ENCODE measurements around the gene RASGRP1.

Gene RASGRP1

DNA sequence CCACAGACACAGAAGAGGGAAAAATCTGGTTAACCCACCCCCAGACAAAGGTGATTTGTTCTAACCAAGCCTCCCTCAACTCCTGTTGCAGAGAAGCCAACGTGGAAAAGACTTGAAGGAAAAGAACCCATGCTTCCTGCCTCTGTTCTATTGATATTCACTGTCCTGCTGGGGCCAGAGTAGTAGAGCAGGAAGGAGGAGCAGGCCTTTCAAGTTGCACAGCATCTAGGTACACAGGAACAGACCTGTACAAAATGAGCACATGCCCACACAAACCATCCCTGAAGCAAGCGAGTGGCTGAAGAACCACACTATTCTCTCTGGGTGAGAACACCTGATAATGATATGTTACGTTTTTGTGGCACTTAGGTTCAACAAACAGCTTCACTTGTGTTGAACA is 29.9 kb downstream of the RASGRP1 start:
- no peak for DNase-seq

DNA sequence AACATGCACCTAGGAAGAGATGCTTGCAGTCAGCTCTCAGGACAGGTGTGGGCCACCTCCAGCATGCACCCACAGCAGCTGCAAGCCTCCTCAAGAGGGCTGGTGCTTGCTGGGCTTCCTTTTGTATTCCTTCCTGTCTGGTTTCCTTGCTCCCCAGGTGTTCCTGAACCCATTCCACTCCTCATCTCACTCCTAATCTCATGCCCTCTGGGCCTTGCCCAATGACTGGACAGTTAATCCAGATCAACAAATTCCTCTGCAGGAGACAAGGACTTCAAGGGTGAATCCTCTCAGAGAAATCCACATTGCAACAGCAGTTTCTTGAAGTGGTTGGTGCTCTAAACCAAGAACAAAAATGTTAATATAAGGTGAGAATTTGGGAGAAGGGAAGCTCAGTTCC is 30.7 kb downstream of the RASGRP1 start:
- no peak for DNase-seq

DNA sequence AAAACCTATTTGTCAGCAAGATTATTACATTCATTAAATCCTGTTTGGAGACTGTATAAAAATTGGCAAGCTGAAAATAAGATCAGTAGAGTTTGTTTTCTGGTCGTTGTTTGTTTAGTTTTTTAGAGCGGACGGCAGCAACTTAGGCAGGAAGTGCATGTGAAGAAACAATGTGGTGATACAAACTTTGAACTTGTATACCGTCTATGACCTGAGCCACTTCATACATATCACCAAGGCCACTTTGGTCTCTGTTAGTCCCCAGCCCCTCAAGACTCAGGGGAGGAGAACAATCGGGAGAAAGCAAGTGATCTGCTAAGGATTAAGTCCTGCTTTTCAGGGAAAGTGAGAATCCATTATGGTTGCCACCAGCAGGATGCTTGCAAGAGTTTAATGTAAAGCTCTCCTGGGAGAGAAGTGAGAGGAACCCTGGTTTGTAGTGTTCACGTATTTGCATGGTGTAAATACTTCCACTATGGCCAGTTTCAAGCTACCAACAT is 31.1 kb downstream of the RASGRP1 start:
- DNase-seq, result no peak

DNA sequence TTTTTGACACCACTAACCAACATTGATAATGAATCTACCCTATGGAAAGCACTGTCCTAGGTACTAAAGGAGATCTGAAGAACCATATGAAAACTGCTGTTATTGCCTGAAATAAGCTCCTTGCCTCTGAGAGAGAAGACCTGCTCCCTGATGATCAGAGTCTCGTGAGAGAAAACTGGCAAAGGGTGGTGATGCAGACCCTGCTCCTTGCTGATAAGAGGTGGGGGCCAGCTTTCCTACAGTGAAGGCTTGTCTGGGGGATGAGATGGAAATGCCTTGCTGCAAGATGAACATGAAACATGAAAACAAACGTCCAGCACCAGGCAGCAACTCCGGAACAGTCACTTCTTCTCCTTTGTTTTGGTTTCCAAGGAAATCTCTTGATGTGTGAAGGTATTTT is 31.9 kb downstream of the RASGRP1 start:
- DNase-seq, result no peak

DNA sequence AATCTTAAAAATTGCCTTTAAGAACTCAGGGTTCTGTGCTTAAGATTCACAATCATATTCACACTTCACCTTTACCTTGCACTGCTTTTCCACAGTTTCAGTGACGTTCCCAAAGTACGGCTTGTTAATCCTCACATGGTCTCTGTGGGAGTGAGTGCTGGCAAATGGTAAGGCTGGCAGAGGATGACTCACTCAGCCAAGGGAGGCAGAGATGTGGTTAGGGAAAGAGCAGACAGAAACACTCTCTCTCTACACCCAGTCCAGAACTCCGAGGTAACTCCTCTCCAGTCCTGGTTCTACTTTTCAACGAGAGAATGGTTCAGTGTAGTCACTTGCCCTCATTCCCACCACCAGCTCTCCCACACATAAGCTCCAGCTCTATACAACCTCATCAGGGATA is 33.1 kb downstream of the RASGRP1 start:
- DNase-seq, result no peak

DNA sequence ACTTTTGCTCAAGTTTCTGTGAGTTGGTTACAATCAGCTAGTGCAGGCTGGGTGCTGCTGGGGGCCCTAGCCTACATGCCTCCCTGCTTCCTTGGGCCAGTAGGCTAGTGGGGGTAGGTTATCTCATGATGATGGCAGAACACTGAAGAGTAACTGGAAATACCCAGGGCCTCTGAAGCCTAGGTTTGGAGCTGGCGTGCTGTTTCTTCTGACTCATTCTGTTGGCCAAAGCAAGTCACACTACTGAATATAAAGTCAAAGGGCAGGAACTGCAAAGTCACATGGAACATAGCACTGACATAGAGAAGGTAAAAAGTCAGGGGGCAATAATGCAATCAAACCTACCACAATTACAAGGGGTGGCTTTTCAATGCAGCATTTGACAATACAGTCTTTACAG is 34.5 kb downstream of the RASGRP1 start:
- DNase-seq, result no peak

DNA sequence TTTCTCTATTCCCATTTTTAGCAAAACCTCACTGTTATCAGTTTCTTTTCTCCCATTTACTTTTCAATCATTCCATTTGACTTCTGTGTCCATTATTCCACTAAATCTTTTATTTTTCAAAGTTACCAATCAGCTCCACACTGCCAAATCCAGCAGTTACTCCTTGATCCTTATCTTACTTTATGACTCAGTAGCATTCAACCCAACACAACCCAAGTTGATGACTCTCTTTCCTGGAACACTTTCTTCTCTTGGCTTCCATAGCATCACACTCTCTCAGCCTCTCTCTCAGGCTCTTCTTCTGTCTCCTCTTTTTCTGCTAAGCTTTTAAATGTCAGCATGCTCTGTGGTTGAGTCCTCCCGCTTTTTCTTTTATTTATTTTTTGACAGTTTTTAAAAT is 36.3 kb downstream of the RASGRP1 start:
- DNase-seq, result no peak

DNA sequence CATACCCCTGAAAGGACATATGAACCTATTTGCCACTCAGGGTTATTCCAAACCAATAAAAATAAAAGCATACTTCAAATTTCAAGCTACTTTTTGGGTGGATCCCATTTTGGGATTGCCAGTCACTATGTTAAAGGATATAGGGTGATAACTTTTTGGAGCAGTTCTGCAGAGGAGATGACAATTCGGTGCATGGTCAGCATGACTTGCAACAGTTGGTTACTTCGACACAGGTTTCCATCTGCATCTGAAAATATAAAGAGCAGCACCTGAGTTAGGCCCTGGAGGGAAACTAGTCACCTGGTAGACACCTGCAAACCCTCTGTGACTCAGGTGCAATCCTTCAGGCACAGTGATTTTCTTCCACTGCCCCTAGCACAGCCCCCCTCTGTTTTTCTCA is 38.5 kb downstream of the RASGRP1 start:
- DNase-seq, result no peak

DNA sequence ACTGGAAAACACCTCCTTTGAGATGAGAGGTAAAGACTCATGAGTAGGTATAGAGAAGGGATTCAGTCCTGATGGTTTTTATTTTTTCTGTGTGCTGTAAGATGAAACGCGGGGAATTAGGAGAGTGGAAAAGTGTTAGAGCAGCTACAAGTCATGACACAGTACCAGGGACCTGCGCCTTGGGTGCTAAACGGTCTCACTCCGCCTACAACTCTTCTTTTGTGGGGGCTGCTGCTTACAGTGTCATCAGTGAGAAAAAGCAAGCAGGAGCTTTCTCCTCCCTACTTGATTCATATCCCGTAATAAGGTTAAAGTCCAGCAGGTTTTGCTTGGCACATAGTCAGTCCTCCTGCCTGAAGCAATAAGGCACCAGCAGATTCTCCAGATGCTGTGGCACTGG is 39.1 kb downstream of the RASGRP1 start:
- DNase-seq, result no peak

DNA sequence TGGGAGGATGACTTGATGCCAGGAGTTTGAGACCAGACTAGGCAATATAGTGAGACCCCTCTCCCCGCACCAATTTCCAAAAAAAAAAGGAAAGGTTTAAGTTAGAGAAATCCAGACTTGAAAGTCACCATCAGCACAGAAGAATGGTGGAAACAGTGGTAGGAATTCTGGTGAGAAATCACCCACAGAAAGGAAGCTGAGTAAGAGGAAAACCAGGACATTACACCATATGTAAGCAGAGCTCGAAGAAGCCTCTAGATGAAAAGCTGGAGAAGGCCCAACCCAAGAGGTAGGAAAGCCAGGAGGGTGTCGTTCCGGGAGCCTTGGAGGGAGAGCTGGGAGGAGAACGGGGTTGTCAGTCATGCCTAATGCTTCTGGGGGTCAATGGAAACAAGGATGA is 40.5 kb downstream of the RASGRP1 start:
- DNase-seq, result no peak

DNA sequence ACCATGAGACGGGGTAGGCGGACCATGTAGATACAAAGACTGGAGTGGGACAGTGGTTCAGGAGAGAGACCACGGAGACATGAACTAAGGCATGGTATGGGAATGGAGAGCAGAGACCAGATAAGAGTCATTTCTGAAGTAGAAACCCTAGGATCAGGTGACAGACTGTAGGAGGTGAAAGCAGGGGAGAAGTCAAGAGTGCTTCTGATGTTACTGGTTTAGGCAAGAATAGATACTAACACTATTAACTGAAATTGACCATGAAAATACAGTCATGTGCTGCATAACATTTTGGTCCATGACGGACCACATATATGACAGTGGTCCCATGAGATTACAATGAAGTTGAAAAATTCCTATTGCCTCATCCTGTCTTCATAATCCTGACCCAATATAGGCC is 41.7 kb downstream of the RASGRP1 start:
- DNase-seq, result no peak

DNA sequence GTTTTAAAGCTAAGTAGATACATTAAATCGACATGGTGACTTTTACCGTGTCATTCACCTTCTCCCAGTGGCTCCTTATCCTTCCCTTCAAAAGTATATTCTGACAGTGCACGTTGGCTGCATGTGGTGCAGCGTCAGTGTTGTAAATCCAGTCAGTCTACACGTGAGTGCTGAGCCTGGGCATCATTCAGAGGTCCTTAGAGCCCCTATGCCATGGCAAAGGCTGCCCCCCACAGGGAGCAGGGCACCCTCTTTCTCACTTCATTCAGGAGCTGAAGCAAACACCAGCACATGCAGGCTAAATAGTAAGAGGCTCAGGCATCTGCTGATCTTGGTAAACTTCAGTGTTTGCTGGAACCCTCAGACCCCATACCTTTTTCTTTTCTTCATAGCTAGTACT is 43.3 kb downstream of the RASGRP1 start:
- DNase-seq, result no peak

DNA sequence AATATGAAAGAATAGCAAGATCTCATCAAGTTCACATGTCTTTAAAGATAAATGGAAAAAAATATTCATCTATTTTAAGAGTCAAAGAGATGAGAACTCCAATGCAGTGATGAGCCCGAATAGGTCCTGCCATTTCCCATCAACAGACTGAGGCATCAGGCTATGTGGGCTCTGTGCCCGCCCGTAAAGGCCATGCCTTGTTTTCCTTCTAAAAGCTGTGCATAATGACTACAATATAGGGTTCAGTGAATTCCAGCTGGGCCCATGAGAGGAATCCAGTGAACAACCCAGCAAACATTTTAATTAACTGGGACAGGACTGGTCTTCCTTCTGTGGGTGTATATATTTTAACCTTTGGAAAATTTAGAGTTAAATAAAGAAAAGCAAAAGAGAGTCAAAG is 44.6 kb downstream of the RASGRP1 start:
- no peak for DNase-seq

DNA sequence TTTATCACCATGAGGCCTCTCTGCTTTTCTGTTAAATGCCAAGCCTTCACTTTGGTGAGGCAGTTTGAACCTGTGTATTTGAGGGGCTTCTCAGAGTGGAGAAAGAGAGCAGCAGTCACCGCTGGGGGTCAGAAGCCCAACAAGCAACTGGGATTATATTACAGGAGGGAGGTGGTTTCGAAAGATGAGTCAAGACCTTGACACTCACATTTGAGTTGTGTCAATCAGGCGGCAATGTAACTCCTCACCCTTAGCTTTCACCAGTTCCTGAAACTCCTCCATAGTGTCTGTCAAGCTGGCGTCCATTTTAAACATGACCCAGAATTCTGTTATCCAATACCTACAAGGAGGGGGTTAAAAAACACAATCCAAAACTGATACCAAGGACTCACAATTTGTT is 46.5 kb downstream of the RASGRP1 start:
- DNase-seq, result no peak

DNA sequence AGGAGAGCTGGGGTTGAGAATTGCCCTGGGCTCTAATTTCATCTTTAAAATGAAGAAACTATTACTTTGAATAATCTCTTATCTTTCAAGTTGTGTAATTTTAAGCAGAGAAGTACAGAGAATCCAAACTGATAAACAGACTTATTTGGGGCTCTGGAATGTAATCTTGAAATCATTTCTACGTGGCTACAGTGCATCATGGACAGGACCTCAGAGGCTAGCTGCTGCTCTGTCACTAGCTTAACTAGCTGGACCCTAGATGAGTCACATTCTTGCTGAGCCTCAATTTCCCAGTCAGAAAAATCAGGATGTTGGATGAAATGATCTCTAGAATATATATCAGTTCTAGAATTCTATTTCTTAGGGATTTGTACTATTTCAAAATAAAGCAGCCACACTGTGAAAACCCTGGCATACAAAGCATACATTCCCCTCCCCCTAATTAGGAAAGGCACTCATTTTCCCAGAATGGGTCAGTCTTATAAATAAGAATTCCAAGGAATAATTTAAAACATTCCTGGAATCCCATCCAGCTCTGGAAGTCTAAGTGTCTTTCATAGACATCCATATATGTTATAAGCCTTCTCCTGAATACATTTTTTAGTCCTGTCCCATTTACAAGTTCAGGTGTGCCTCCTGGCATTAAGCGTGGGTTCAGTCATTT is 47.2 kb downstream of the RASGRP1 start:
- DNase-seq, result no peak

DNA sequence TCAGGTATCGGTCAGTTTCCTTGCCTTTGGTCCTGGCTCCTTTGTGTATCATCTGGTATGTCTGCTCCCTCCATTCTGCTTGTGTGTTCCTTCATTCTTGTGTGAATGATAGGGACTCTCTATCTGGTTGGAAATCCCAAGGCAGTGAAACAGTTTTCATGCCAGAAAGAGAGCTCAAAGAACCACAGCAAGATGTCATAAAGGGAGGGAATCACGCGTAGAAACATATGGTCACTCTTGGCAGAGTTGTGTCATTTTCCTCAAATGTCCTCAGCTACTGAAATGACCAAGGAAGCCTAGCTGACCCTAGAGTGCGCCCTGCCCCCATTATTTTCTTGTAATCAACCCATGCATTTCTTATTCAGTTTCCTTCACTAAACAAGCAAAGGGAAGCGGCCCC is 48.0 kb downstream of the RASGRP1 start:
- DNase-seq, result no peak

DNA sequence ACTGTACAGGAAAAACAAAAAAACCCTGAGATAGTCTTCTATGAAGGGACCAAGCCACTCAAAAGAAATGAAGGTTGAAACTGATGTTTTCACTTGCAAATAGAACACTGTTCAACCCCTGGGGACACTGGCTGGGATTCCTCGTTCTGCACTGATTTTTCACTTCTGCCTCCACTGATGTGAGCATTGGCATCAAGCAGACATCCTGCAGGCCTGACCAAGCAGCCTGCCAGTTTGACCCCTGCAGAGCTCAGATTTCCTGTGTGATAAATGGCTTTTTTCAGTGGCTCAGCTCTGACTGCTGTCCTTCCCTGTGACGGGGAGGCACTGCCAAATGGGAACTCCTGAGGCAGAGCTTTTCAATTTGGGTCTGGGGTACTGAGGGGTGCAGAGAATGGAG is 50.0 kb downstream of the RASGRP1 start:
- DNase-seq, result no peak

DNA sequence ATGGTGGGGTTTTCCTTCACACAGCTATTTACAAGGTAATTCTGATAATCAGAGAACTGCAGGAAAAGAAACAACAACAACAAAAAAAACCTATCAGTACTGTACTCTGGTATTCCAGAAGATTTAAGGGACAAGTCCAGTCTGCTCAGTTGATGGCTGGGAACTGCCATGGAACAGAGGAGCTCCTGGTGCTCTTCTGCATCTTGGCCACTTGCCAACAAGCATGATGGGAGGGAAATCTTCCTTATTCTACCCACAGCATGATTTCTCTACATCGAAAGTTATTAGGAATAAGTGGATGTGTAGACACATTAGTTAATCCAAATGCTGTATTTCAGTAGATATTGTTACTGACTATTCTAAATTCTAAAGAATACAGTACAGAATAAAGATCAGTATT is 51.7 kb downstream of the RASGRP1 start:
- DNase-seq, result no peak

DNA sequence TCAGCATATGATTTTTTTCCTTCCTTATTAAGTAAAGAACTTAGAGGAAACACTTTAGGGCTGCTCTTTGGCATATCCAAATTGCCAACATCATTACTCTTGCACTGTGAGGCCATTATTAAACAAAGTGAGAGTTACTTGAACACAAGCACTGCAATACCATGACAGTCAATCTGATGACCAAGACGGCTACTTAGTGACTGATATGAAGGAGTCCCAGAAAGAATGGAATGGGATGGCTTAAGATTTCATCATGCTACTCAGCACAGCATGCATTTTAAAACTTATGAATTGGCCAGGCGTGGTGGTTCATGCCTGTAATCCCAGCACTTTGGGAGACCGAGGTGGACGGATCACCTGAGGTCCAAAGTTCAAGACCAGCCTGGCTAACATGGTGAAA is 55.5 kb downstream of the RASGRP1 start:
- no peak for DNase-seq

DNA sequence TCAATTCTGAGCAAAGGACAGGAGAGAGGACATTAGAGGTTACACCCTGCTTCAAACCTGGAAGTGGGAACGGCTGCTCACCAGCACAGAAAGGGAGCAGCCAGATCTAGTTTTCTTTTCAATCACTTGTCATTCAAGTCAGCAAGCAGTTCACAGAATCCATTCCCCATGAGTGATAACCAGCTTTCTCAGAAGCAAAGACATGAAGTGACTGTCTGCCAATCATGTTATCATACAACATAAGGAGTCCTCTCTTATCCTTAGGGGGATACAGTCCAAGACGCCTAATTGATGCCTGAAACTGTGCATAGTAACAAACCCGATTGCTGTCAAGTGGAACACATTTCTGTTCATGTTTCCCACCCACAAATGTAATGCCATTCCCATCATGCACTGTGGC is 56.0 kb downstream of the RASGRP1 start:
- no peak for DNase-seq

DNA sequence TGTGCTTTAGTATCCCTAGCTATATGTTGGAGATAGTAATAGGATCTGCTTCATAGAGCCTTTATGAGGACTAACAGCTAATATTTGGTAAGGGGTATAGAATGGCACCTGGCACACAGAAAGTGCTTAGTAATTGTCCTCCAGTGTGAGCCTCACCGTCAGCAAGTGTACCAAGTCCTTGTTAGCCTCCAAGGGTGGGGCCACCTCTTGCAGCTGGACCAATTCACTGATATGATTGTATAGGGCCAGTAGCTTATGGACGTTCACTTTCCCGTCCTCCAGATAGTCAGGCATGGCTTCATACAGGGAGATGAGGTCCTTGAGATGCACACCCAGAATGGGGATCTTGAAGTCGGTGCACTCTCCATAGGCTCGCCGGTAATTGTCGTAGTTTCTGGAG is 57.0 kb downstream of the RASGRP1 start:
- no peak for DNase-seq

DNA sequence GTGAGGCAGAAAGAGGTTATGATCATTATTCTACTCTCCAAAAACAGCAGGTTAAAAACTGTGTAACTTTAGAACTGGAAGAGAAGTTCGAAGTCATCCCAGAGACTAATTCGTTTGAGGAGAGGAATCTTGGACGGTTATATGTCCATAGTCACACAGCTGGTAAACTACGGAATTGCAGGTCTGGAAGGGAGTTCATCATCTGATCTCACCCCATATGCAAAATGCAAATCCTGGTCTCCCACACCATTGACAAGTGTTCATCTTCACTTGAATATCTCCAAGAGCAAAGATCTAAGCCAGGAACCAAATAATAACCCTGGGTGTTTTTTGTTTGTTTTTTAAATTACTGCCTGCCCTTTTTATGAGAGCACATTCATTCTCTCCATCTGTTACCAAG is 57.6 kb downstream of the RASGRP1 start:
- no peak for DNase-seq

DNA sequence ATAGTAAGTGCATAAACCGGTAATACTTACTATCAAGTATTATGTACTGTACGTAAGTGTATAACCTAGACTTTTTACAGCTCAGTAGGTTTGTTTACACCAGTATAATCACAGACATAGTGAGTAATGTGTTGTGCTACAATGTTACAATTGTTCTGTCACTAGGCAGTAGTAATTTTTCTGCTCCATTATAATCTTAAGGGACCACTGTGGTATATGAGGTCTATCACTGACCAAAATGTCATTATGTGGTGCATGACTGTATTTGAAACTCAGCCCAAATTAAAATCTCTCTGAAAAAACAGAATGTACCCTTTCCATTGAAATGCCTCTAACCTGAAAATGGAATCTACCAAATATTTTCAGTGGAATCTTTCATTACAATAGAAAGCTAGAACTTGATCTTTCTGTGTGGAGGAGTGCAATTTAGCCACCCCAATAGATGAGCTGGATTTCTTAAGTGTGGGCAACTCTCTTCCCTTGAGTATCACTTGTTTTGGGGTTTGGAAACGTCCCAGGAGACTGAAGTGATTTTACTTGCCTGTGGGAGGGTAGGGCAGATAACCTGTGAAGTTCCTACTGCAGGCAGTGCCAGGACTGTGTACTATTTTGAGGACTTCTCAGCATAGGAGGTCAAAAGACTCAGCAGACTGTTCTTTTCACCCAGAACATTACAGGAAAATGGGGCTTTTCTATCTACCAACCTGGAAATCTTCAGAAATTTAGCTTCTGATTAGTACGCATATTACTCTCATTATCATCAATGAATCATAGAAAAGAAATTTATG is 59.7 kb downstream of the RASGRP1 start:
- DNase-seq, result no peak

DNA sequence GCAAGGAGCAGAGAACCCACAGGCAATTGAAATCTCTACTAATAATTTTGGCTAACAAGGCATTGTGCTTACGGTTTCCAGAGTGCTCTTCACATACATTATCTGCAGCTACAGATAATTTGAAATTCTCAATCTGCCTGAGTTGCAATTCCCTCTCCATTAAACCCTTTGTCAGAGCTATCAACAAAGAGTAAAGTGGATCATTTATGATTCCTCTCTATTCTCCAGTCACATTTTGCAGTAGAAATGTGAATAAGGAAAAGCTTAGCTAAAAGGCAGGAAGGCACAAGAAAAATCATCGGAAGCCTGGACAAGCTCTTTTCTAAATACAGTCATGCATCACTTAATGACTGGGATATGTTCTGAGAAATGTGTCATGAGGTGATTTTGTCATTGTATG is 61.1 kb downstream of the RASGRP1 start:
- no peak for DNase-seq

DNA sequence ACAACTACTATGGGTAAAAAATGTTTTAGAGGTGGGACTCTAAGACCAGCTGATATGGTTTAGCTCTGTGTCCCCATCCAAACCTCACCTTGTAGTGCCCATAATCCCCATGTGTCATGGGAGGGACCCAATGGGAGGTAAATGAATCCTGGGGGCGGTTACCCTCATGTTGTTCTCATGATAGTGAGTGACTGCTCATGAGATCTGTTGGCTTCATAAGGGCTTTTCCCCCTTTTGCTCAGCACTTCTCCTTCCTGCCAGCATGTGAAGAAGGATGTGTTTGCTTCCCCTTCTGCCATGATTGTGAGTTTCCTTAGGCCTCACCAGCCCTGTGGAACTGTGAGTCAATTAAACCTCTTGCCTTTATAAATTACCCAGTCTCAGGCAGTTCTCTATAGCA is 65.0 kb downstream of the RASGRP1 start:
- no peak for DNase-seq
